Upper lobe of left lung (tissue), 4 donors: ENCODE measurements around the gene SEMA7A.

ENCODE experiments used
- EP300 ChIP-seq, 4 donors: sonication (generic); formaldehyde crosslinking; IDR thresholded peaks; one replicate each; pipeline ENCODE4 v1.5.1; 2017; ENCODE audit warnings: antibody characterized with exemption in 4 of 4, control low read depth in 2 of 4
- POLR2A ChIP-seq, 4 donors: fragments of 450-650 bp; IDR thresholded peaks; one replicate each; pipeline ENCODE4 v1.5.1; 2016 to 2017; ENCODE audit warnings: antibody characterized with exemption in 4 of 4, mild to moderate bottlenecking in 2 of 4
- POLR2AphosphoS5 ChIP-seq, 2 donors: sonication (generic); formaldehyde crosslinking; IDR thresholded peaks; one replicate each; pipeline ENCODE4 v1.5.1; 2017; ENCODE audit warnings: antibody characterized with exemption in 2 of 2
- TF ChIP-seq, protein P1 (sequence below), 6 experiments: fragments of 450-650 bp in 4 of 6; fragments of 200-600 bp in 2 of 6; sonication (generic) in 2 of 6; IDR thresholded peaks; one replicate each; pipeline ENCODE4 v1.5.1; 2016 to 2019; ENCODE audit warnings: antibody characterized with exemption in 6 of 6

DNA sequence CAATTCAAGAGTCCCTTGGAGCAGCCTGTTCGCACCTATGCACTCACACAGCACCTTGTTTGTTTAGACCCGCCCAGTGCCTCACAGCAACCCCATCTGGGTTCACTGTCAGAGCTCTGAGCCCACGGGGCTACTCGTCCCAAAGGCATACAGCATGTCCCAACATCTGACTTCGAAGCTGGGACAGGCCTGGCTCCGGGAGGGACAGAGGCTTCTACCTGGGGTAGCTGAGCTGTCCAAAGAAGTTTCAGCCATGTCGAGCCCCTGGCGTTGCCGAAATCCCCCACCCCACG is 37.7 kb downstream of the SEMA7A start:
- TF ChIP-seq, protein P1, sequence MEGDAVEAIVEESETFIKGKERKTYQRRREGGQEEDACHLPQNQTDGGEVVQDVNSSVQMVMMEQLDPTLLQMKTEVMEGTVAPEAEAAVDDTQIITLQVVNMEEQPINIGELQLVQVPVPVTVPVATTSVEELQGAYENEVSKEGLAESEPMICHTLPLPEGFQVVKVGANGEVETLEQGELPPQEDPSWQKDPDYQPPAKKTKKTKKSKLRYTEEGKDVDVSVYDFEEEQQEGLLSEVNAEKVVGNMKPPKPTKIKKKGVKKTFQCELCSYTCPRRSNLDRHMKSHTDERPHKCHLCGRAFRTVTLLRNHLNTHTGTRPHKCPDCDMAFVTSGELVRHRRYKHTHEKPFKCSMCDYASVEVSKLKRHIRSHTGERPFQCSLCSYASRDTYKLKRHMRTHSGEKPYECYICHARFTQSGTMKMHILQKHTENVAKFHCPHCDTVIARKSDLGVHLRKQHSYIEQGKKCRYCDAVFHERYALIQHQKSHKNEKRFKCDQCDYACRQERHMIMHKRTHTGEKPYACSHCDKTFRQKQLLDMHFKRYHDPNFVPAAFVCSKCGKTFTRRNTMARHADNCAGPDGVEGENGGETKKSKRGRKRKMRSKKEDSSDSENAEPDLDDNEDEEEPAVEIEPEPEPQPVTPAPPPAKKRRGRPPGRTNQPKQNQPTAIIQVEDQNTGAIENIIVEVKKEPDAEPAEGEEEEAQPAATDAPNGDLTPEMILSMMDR (IDR thresholded peaks at IDR 0.05) = no peak
- no peak for TF ChIP-seq POLR2A (IDR thresholded peaks at IDR 0.05)
- no peak for TF ChIP-seq EP300 (IDR thresholded peaks at IDR 0.05)
- no peak for TF ChIP-seq POLR2AphosphoS5 (IDR thresholded peaks at IDR 0.05)
